Neural cell (in vitro differentiated cells): ENCODE data around the gene ZPLD1. TPM values are rescaled to one million over a fixed set of nuclear protein-coding genes. Genes with fewer than 3 reads are reported as not detected.

Experiments
- H2AFZ ChIP-seq: fragments of 200-600, 300-800 bp; sonication (generic), shearing (Covaris generic); 2 replicates; pipeline ENCODE4 v1.6.0; 2014; ENCODE audit warnings: low read depth, mild to moderate bottlenecking, antibody characterized with exemption, low read length, moderate library complexity
- H3F3A ChIP-seq: fragments of 200-600 bp; shearing (Covaris generic); 2 replicates; pipeline ENCODE4 v1.6.1; 2016; ENCODE audit warnings: mild to moderate bottlenecking, moderate library complexity, mixed read lengths, antibody characterized with exemption, low read length; ENCODE audit not compliant: insufficient read depth, poor library complexity, severe bottlenecking
- H3K27ac ChIP-seq: fragments of 200-600, 300-800 bp; sonication (generic), shearing (Covaris generic); 2 replicates; pipeline ENCODE4 v1.5.1; 2014; ENCODE audit warnings: mild to moderate bottlenecking, low read length, moderate library complexity
- H3K27me3 ChIP-seq: fragments of 300-800, 200-600 bp; sonication (generic), shearing (Covaris generic); 2 replicates; pipeline ENCODE4 v1.6.0; 2014; ENCODE audit warnings: mild to moderate bottlenecking, low read depth, low read length, moderate library complexity; ENCODE audit not compliant: insufficient read depth
- H3K36me3 ChIP-seq: fragments of 300-800, 200-600 bp; sonication (generic), shearing (Covaris generic); 2 replicates; pipeline ENCODE4 v1.5.1; 2014; ENCODE audit warnings: mild to moderate bottlenecking, antibody characterized with exemption, low read length, moderate library complexity; ENCODE audit not compliant: insufficient read depth
- H3K4me2 ChIP-seq: fragments of 300-800, 200-600 bp; sonication (generic), shearing (Covaris generic); 2 replicates; pipeline ENCODE4 v1.6.0; 2014; ENCODE audit warnings: mild to moderate bottlenecking, low read length
- H3K4me3 ChIP-seq: fragments of 300-800, 200-600 bp; sonication (generic), shearing (Covaris generic); 2 replicates; pipeline ENCODE4 v1.5.1; 2014; ENCODE audit warnings: mild to moderate bottlenecking, low read length, moderate library complexity
- H3K79me2 ChIP-seq: fragments of 200-600 bp; shearing (Covaris generic); replicated peaks from 2 replicates; pipeline ENCODE4 v1.6.0; 2014; ENCODE audit warnings: mild to moderate bottlenecking, low read length, moderate library complexity; ENCODE audit not compliant: insufficient read depth
- H3K9ac ChIP-seq: fragments of 300-800, 200-600 bp; sonication (generic), shearing (Covaris generic); 2 replicates; pipeline ENCODE4 v1.6.1; 2016; ENCODE audit warnings: mild to moderate bottlenecking, low read length, mixed read lengths
- H3K9me2 ChIP-seq: fragments of 200-600 bp; shearing (Covaris generic); 2 replicates; pipeline ENCODE4 v1.6.1; 2016; ENCODE audit warnings: mild to moderate bottlenecking, low read length, mixed read lengths; ENCODE audit not compliant: insufficient read depth
- H3K9me3 ChIP-seq: fragments of 200-600, 300-800 bp; sonication (generic), shearing (Covaris generic); 2 replicates; pipeline ENCODE4 v1.6.1; 2016; ENCODE audit warnings: mild to moderate bottlenecking, mixed run types, low read length, moderate library complexity, mixed read lengths
- H4K20me1 ChIP-seq: fragments of 200-600 bp; shearing (Covaris generic); 2 replicates; pipeline ENCODE4 v1.6.1; 2016; ENCODE audit warnings: mild to moderate bottlenecking, mixed run types; ENCODE audit not compliant: insufficient read depth
- EP300 ChIP-seq: fragments of 450-650 bp; conservative IDR thresholded peaks from 2 replicates; pipeline ENCODE4 v1.6.1; 2014; ENCODE audit warnings: antibody characterized with exemption, mild to moderate bottlenecking, moderate library complexity; ENCODE audit not compliant: poor library complexity, severe bottlenecking
- EZH2 ChIP-seq: fragments of 200-600, 300-800 bp; shearing (Covaris generic), sonication (generic); IDR thresholded peaks from 2 replicates; pipeline ENCODE4 v1.6.1; 2014; ENCODE audit warnings: antibody characterized with exemption, low read length, borderline replicate concordance, mild to moderate bottlenecking; ENCODE audit not compliant: insufficient read depth, poor library complexity, severe bottlenecking
- MXI1 ChIP-seq: fragments of 450-650 bp; conservative IDR thresholded peaks from 2 replicates; pipeline ENCODE4 v1.6.1; 2014; ENCODE audit warnings: antibody characterized with exemption, mild to moderate bottlenecking; ENCODE audit not compliant: poor library complexity, severe bottlenecking
- POLR2AphosphoS5 ChIP-seq: IDR thresholded peaks from 2 replicates; pipeline ENCODE4 v1.6.1; 2012
- RAD21 ChIP-seq: fragments of 450-650 bp; conservative IDR thresholded peaks from 2 replicates; pipeline ENCODE4 v1.6.1; 2014; ENCODE audit warnings: antibody characterized with exemption, mild to moderate bottlenecking, moderate library complexity
- REST ChIP-seq: IDR thresholded peaks from 2 replicates; pipeline ENCODE4 v1.6.1; 2012; ENCODE audit warnings: borderline replicate concordance
- SMC3 ChIP-seq: fragments of 450-650 bp; conservative IDR thresholded peaks from 2 replicates; pipeline ENCODE4 v1.6.1; 2014; ENCODE audit warnings: antibody characterized with exemption, mild to moderate bottlenecking, moderate library complexity; ENCODE audit not compliant: poor library complexity
- TAF1 ChIP-seq: IDR thresholded peaks from 2 replicates; pipeline ENCODE4 v1.6.1; 2012; ENCODE audit warnings: low read depth
- polyA plus RNA-seq: library from polyadenylated mRNA; depleted of rRNA; stranded (reverse); fragments of >200 nt; gene quantifications from 2 replicates; pipeline ENCODE4 v1.2.3, GENCODE V29; 2014
- TF ChIP-seq, protein P1 (sequence below): fragments of 450-650 bp; IDR thresholded peaks from 2 replicates; pipeline ENCODE4 v1.5.1; 2014; ENCODE audit warnings: antibody characterized with exemption, mild to moderate bottlenecking, moderate library complexity; ENCODE audit not compliant: poor library complexity, severe bottlenecking

ZPLD1 gene
- polyA plus RNA-seq, 1 donor from 2014 or later: not detected

DNA sequence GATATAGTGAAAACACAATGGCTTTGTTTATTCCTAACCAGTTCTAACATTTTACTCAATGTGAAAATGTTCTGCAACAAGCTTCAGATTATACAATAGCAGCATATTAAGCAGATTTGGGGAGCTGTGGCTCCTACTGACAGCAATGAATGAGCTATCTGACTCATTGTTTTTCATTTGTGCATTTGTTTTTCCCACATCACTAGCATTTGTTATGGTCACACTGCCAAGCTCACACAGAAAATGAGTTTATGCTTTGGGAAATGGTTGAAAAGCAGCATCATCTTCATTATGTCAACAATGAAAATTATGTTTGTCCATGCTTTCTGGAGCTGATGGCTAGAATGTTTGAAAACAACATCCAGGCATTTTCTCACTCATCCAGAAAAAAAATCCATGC, 53.5 kb downstream of the ZPLD1 start:
- Histone ChIP-seq H3K27me3 (no peaks in the 10 kb centered on the region), H3K9me3 (no peaks in the 10 kb centered on the region), H3K27ac (no peak overlapping the region), H3K9ac (no peak overlapping the region), H3K36me3 (no peaks in the 10 kb centered on the region), H2AFZ (no peak overlapping the region), H3K4me3 (no peak overlapping the region), H4K20me1 (no peaks in the 10 kb centered on the region), H3K79me2 (no peaks in the 10 kb centered on the region), H3K9me2 (no peaks in the 10 kb centered on the region), H3F3A (no peaks in the 10 kb centered on the region), H3K4me2 (no peak overlapping the region)
- no peak for TF ChIP-seq POLR2AphosphoS5
- no peak for TF ChIP-seq SMC3
- no peak for TF ChIP-seq EZH2
- TF ChIP-seq MXI1: no peak
- TF ChIP-seq, protein P1, sequence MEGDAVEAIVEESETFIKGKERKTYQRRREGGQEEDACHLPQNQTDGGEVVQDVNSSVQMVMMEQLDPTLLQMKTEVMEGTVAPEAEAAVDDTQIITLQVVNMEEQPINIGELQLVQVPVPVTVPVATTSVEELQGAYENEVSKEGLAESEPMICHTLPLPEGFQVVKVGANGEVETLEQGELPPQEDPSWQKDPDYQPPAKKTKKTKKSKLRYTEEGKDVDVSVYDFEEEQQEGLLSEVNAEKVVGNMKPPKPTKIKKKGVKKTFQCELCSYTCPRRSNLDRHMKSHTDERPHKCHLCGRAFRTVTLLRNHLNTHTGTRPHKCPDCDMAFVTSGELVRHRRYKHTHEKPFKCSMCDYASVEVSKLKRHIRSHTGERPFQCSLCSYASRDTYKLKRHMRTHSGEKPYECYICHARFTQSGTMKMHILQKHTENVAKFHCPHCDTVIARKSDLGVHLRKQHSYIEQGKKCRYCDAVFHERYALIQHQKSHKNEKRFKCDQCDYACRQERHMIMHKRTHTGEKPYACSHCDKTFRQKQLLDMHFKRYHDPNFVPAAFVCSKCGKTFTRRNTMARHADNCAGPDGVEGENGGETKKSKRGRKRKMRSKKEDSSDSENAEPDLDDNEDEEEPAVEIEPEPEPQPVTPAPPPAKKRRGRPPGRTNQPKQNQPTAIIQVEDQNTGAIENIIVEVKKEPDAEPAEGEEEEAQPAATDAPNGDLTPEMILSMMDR: no peak
- no peak for TF ChIP-seq EP300
- TF ChIP-seq RAD21: no peak
- TF ChIP-seq REST: no peak
- TF ChIP-seq TAF1: no peak

DNA sequence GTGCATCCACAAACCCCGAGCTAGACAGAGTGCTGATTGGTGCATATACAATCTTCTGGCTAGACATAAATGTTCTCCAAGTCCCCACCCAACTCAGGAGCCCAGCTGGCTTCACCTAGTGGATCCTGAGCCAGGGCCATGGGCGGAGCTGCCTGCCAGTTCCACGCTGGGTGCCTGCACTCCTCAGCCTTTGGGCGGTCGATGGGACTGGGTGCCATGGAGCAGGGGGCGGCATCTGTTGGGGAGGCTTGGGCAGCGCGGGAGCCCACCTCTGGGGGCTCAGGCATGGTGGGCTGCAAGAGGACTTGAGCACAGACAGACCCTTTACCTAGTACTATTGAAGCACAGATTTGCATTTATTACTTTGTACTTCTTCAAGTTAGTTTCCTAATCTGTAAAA, 57.5 kb downstream of the ZPLD1 start:
- H3K4me2 ChIP-seq: no peak overlapping the region
- H3K9ac ChIP-seq: no peak overlapping the region
- no peaks in the 10 kb centered on the region for H3K9me3 ChIP-seq
- TF ChIP-seq EZH2 (no peak), RAD21 (no peak), POLR2AphosphoS5 (no peak), REST (no peak), EP300 (no peak), TAF1 (no peak), SMC3 (no peak), MXI1 (no peak)
- TF ChIP-seq, protein P1: no peak
- H3K27me3 ChIP-seq: no peaks in the 10 kb centered on the region
- no peaks in the 10 kb centered on the region for H3F3A ChIP-seq
- no peak overlapping the region for H3K4me3 ChIP-seq
- H2AFZ ChIP-seq: no peak overlapping the region
- no peaks in the 10 kb centered on the region for H3K79me2 ChIP-seq
- no peaks in the 10 kb centered on the region for H3K36me3 ChIP-seq
- H4K20me1 ChIP-seq: no peaks in the 10 kb centered on the region
- H3K9me2 ChIP-seq: no peaks in the 10 kb centered on the region
- no peak overlapping the region for H3K27ac ChIP-seq
